HL-60 (cell line): ENCODE data around the gene PGGHG.

Source experiments
- DNase-seq, 2 experiments: peaks; one replicate each; pipeline ENCODE4 v3.0.0-alpha.2; 2010 to 2020; ENCODE audit warnings: low read depth in 1 of 2, low spot score in 1 of 2
- H3K27ac ChIP-seq: fragments of 250-450 bp; sonication (Bioruptor Pico); replicated peaks from 2 replicates; pipeline ENCODE4 v1.5.1; 2020; ENCODE audit warnings: mild to moderate bottlenecking, moderate library complexity
- H3K27me3 ChIP-seq: fragments of 250-450 bp; sonication (Bioruptor Pico); 2 replicates; pipeline ENCODE4 v1.5.1; 2021; ENCODE audit warnings: mild to moderate bottlenecking, moderate library complexity; ENCODE audit not compliant: insufficient read depth, poor library complexity, severe bottlenecking
- H3K4me3 ChIP-seq: replicated peaks from 2 replicates; pipeline ENCODE4 v1.5.1; 2011; ENCODE audit warnings: mild to moderate bottlenecking, control low read depth, low read length; ENCODE audit not compliant: insufficient read depth
- CTCF ChIP-seq: IDR thresholded peaks from one replicate; pipeline ENCODE4 v1.5.1; 2011; ENCODE audit warnings: low read length, control low read depth, inconsistent platforms; ENCODE audit not compliant: insufficient read depth
- GABPA ChIP-seq: IDR thresholded peaks from 2 replicates; pipeline ENCODE4 v1.6.1; 2012; ENCODE audit warnings: low read depth
- POLR2AphosphoS5 ChIP-seq: IDR thresholded peaks from 2 replicates; pipeline ENCODE4 v1.6.1; 2012; ENCODE audit warnings: low read depth
- REST ChIP-seq: IDR thresholded peaks from 2 replicates; pipeline ENCODE4 v1.6.1; 2012; ENCODE audit warnings: low read depth; ENCODE audit not compliant: insufficient replicate concordance
- SPI1 ChIP-seq: IDR thresholded peaks from 2 replicates; pipeline ENCODE4 v1.6.1; 2012; ENCODE audit warnings: low read depth, mild to moderate bottlenecking, borderline replicate concordance

PGGHG gene

GRCh38 chr11:253886-254270 lies 35.0 kb upstream of the PGGHG start:
- Histone ChIP-seq H3K4me3 (no peak overlapping the region), H3K27ac (no peak overlapping the region), H3K27me3 (no peaks in the 10 kb centered on the region)
- TF ChIP-seq SPI1 (no peak), POLR2AphosphoS5 (no peak), CTCF (no peak), GABPA (no peak), REST (no peak)
- no peak for DNase-seq

GRCh38 chr11:255176-255575 lies 33.8 kb upstream of the PGGHG start:
- Histone ChIP-seq H3K27me3 (no peaks in the 10 kb centered on the region), H3K27ac (no peak overlapping the region), H3K4me3 (no peak overlapping the region)
- no peak for TF ChIP-seq SPI1
- TF ChIP-seq GABPA, result no peak
- TF ChIP-seq CTCF, result no peak
- TF ChIP-seq REST, result no peak
- TF ChIP-seq POLR2AphosphoS5, result no peak
- no peak for DNase-seq

- DNase-seq, result no peak
- Histone ChIP-seq H3K27me3 (no peaks in the 10 kb centered on the region), H3K4me3 (no peak overlapping the region), H3K27ac (no peak overlapping the region)
- TF ChIP-seq SPI1 (no peak), GABPA (no peak), CTCF (no peak), POLR2AphosphoS5 (no peak), REST (no peak)
Measured at GRCh38 chr11:255816-256215, 33.1 kb upstream of the PGGHG start.
